Pancreas (tissue), 10 donors: Measurements from ENCODE around the gene FAM240B. TPM values are rescaled to one million over a fixed set of nuclear protein-coding genes. Genes with fewer than 3 reads are reported as not detected.

Experiments used
- ATAC-seq, 4 donors: fragments of 200-7000 bp; cut with Tn5 transposase; one replicate each; pipeline versions ENCODE4 v1.8.0 to v1.9.1; 2020; ENCODE audit warnings: mild to moderate bottlenecking in 4 of 4, moderate library complexity in 4 of 4
- DNase-seq, 6 donors: peaks; one replicate each; pipeline ENCODE4 v3.0.0-alpha.2; 2020
- FAIRE-seq: peaks from 2 replicates; lab custom pipeline; 2012; peaks lifted over from hg19 to GRCh38; lab: Jason Lieb, UNC
- H3K27ac ChIP-seq, 4 donors: fragments of 200-600 bp; sonication (generic); 1 replicate in 3 of 4; 2 replicates in 1 of 4; pipeline versions ENCODE4 v1.5.0 to v1.8.0; 2020
- H3K27me3 ChIP-seq, 4 donors: fragments of 200-600 bp; one replicate each; pipeline ENCODE4 v1.8.0; 2021
- H3K36me3 ChIP-seq, 3 donors: fragments of 200-600 bp; sonication (generic) in 1 of 3; one replicate each; pipeline versions ENCODE4 v1.5.0 to v1.8.0; 2020 to 2021
- H3K4me1 ChIP-seq, 3 donors: fragments of 200-600 bp; one replicate each; pipeline ENCODE4 v1.8.0; 2021
- H3K4me3 ChIP-seq, 4 donors: fragments of 200-600 bp; sonication (generic) in 2 of 4; one replicate each; pipeline versions ENCODE4 v1.5.0 to v1.8.0; 2020 to 2021
- H3K9me3 ChIP-seq, 4 donors: fragments of 200-600 bp; one replicate each; pipeline ENCODE4 v1.8.0; 2021
- CTCF ChIP-seq, 4 donors: fragments of 200-600 bp; sonication (generic) in 3 of 4; IDR thresholded peaks; one replicate each; pipeline versions ENCODE4 v1.5.0 to v1.8.0; 2021; ENCODE audit warnings: antibody characterized with exemption in 4 of 4
- WGBS, 2 donors: extraction: QIAGEN DNeasy Blood & Tissue Kit; methylation state at CpG; one replicate each; pipeline ENCODE4 v1.1.7; 2013; 5-methylcytosine and 5-hydroxymethylcytosine counted together
- intact Hi-C, 3 donors: fragments of 100-400 bp; cut with DNase I; formaldehyde crosslinking; loops; one replicate each; pipeline versions ENCODE4 v1.11.1 to v1.14.2; 2022
- polyA plus RNA-seq, 2 donors: library from polyadenylated mRNA; stranded (reverse); fragments of 200-250 nt; gene quantifications; one replicate each; pipeline ENCODE4 v1.2.3, GENCODE V29; 2013
- total RNA-seq, 6 donors: library from RNA; stranded (reverse); fragmentation: NEBNext Ultra II Directional in 4 of 6; extraction: Animal tissue kit (Norgen Biotek cat#: 25700) in 4 of 6; gene quantifications; one replicate each; pipeline versions ENCODE4 v1.2.1 to v1.2.4, GENCODE V29; 2021 to 2023
- donor health status: healthy with polysubstance abuse.
- donor health status: DM: no; HTN: no; CAD: no; lungs with moderate emphysema.
- donor health status: DM: no; HTN: no; CAD: no.
- donor health status: control.
- donor health status: control.
- donor health status: Bipolar disorder and iron deficiency.
- donor health status: DM: yes; HTN: yes; CAD: no.
- donor health status: DM: no; HTN: no; CAD: no.
- donor health status: DM: no; HTN: no; CAD: no.
- donor health status: DM: yes; HTN: yes; CAD: no.

Gene FAM240B
- total and polyA plus RNA-seq, 8 donors: not detected

DNA sequence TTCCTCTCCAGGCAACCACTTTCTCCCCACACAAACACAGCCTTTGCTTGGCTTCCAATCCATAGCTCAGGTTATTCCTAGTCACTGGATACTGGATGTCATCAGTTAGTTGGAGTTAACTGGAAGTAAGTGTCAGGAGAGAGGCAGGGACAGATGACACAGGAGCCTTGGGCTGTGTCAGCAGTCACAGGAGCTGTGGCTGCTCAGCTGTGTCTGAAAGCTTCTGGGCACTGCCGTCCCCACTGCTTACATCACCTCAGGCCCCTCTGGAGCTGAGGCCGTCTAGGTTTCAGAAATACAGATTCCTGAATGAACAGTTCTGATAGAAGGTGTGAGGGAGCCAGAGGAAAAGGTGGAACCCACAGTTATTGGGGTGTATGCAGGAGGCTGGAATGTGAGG is 17.3 kb upstream of the FAM240B start:
- FAIRE-seq: no peak
- DNase-seq: no peak
- H3K4me3 ChIP-seq: no peak overlapping the region
- no peaks in the 10 kb centered on the region for H3K36me3 ChIP-seq
- H3K9me3 ChIP-seq: no peaks in the 10 kb centered on the region
- no peak overlapping the region for H3K27ac ChIP-seq
- no peaks in the 10 kb centered on the region for H3K4me1 ChIP-seq
- H3K27me3 ChIP-seq: no peaks in the 10 kb centered on the region
- no peak for TF ChIP-seq CTCF (IDR thresholded peaks at IDR 0.05)
- intact Hi-C loops: no loop called here
- WGBS, 2 donors: 34 to 43% methylated on average over 2 of the region's 2 CpGs
- no peak for ATAC-seq

GRCh38 chr9:38734831-38735230 is 14.9 kb upstream of the FAM240B start:
- ATAC-seq (no peak), FAIRE-seq (no peak), DNase-seq (no peak)
- no peaks in the 10 kb centered on the region for H3K27me3 ChIP-seq
- H3K9me3 ChIP-seq: no peaks in the 10 kb centered on the region
- H3K4me1 ChIP-seq: no peaks in the 10 kb centered on the region
- TF ChIP-seq CTCF (IDR thresholded peaks at IDR 0.05): no peak
- intact Hi-C loops: no loop called here
- no peaks in the 10 kb centered on the region for H3K36me3 ChIP-seq
- no peak overlapping the region for H3K4me3 ChIP-seq
- H3K27ac ChIP-seq: no peak overlapping the region
- WGBS, 2 donors: 76 to 78% methylated on average over 5 of the region's 5 CpGs

GRCh38 chr9:38733503-38733902 is 13.6 kb upstream of the FAM240B start:
- intact Hi-C loops: no loop called here
- 57 to 62% methylated on average over 7 of the region's 7 CpGs for WGBS, 2 donors
- ATAC-seq (no peak), DNase-seq (no peak), FAIRE-seq (no peak)
- Histone ChIP-seq H3K36me3 (no peaks in the 10 kb centered on the region), H3K4me3 (no peak overlapping the region), H3K9me3 (no peaks in the 10 kb centered on the region), H3K27ac (no peak overlapping the region), H3K4me1 (no peaks in the 10 kb centered on the region), H3K27me3 (no peaks in the 10 kb centered on the region)
- TF ChIP-seq CTCF (IDR thresholded peaks at IDR 0.05): no peak

- intact Hi-C loops: no loop called here
- Histone ChIP-seq H3K27ac (no peak overlapping the region), H3K27me3 (no peaks in the 10 kb centered on the region), H3K36me3 (no peaks in the 10 kb centered on the region), H3K4me3 (no peak overlapping the region), H3K4me1 (no peaks in the 10 kb centered on the region), H3K9me3 (no peaks in the 10 kb centered on the region)
- FAIRE-seq: no peak
- no peak for ATAC-seq
- 70 to 76% methylated on average over 11 of the region's 11 CpGs for WGBS, 2 donors
- TF ChIP-seq CTCF (IDR thresholded peaks at IDR 0.05): no peak
- no peak for DNase-seq
Observed at GRCh38 chr9:38732885-38733284, 13.0 kb upstream of the FAM240B start.

DNA sequence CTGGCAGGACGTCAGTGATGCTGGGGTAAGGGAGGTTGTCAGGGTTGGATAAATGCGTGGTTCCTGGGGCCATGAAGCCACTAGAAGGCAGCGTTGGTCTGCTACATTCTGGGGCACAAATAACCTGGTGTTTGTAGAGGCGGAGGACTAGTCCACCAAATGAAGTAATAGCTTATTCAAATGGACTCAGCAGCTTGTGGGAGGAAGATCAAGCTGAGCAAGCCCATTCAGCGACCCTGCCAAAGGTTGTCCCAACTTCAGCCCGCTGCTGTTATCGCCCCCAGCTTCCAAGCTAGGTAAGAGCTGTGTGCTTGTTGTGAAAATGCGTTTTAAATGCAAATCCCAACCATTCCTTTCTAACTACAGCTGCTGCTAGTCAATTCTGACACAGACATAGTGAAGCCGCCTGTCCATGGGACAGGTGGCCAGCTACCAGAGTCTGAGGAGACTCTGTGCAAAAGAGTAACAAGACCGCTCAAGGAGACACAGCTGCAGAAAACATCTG is 7.6 kb upstream of the FAM240B start:
- Histone ChIP-seq H3K27me3 (no peaks in the 10 kb centered on the region), H3K9me3 (no peaks in the 10 kb centered on the region), H3K4me3 (no peak overlapping the region), H3K36me3 (no peaks in the 10 kb centered on the region), H3K27ac (no peak overlapping the region), H3K4me1 (no peaks in the 10 kb centered on the region)
- WGBS, 2 donors: 27% methylated on average over 10 of the region's 10 CpGs
- intact Hi-C loops: no loop called here
- TF ChIP-seq CTCF (IDR thresholded peaks at IDR 0.05): no peak
- DNase-seq (no peak), ATAC-seq (peak in 2 of 4 donors; percentile 47 to 59), FAIRE-seq (no peak)
